Measurements from ENCODE around the gene USP5. TPM values are rescaled to one million over a fixed set of nuclear protein-coding genes. Genes with fewer than 3 reads are reported as not detected.

The USP5 gene
- total RNA-seq, 4 donors from 2014 or later: 50.6 to 60.0 (median 54.0) TPM

DNA sequence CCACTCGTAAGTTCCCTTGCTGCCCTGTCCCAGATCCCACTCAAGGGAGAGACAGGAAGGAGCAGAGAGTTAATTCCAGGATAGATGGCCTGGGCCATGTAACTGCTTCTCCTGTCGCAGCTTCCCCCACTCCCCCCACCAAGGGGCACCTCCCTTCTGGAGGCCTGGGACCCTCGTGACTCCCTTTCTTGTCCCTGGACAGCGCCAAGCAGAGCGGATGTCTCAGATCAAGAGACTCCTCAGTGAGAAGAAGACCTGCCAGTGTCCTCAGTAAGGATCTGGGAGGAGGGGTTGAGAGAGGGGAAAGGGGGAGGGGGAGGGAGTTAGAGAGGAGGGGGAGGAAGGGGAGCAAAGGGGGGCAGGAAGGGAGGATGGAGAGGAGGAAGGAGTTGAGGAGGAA, 33.3 kb upstream of the USP5 start:
- H3K9me3 ChIP-seq: no peaks in the 10 kb centered on the region
- H3K27me3 ChIP-seq: peaks cover 0 to 51% (median 3%) of the 10 kb centered on the region in 4 donors
- peaks cover 7 to 21% (median 7%) of the 10 kb centered on the region in 3 donors for H3K4me1 ChIP-seq
- no peak for TF ChIP-seq POLR2A (IDR thresholded peaks at IDR 0.05)
- TF ChIP-seq, protein P1, sequence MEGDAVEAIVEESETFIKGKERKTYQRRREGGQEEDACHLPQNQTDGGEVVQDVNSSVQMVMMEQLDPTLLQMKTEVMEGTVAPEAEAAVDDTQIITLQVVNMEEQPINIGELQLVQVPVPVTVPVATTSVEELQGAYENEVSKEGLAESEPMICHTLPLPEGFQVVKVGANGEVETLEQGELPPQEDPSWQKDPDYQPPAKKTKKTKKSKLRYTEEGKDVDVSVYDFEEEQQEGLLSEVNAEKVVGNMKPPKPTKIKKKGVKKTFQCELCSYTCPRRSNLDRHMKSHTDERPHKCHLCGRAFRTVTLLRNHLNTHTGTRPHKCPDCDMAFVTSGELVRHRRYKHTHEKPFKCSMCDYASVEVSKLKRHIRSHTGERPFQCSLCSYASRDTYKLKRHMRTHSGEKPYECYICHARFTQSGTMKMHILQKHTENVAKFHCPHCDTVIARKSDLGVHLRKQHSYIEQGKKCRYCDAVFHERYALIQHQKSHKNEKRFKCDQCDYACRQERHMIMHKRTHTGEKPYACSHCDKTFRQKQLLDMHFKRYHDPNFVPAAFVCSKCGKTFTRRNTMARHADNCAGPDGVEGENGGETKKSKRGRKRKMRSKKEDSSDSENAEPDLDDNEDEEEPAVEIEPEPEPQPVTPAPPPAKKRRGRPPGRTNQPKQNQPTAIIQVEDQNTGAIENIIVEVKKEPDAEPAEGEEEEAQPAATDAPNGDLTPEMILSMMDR (IDR thresholded peaks at IDR 0.05): no peak
- no peaks in the 10 kb centered on the region for H3K36me3 ChIP-seq
- H3K4me3 ChIP-seq: no peak overlapping the region
- no peak for DNase-seq
- 100% methylated on average over 1 of the region's 5 CpGs for WGBS, 2 donors
- no peak overlapping the region for H3K27ac ChIP-seq
- intact Hi-C loops (cut with DNase I): no loop called here

- 85 to 87% methylated on average over 12 to 13 of the region's 13 CpGs for WGBS, 2 donors
- H3K27ac ChIP-seq: no peak overlapping the region
- H3K4me3 ChIP-seq: no peak overlapping the region
- peaks cover 0 to 51% (median 5%) of the 10 kb centered on the region in 4 donors for H3K27me3 ChIP-seq
- intact Hi-C loops (cut with DNase I): no loop called here
- TF ChIP-seq, protein P1 (IDR thresholded peaks at IDR 0.05): no peak
- TF ChIP-seq POLR2A (IDR thresholded peaks at IDR 0.05): no peak
- no peaks in the 10 kb centered on the region for H3K36me3 ChIP-seq
- no peaks in the 10 kb centered on the region for H3K9me3 ChIP-seq
- H3K4me1 ChIP-seq: peaks cover 7 to 21% (median 7%) of the 10 kb centered on the region in 3 donors
- no peak for DNase-seq
Measured at GRCh38 chr12:6819106-6820030, 32.6 kb upstream of the USP5 start.

- Histone ChIP-seq H3K9me3 (no peaks in the 10 kb centered on the region), H3K27ac (no peak overlapping the region), H3K36me3 (no peaks in the 10 kb centered on the region), H3K4me1 (peaks cover 7 to 25% (median 7%) of the 10 kb centered on the region in 3 donors), H3K4me3 (no peak overlapping the region), H3K27me3 (peaks cover 0 to 52% (median 5%) of the 10 kb centered on the region in 4 donors)
- intact Hi-C loops (cut with DNase I): no loop called here
- DNase-seq: no peak
- 74 to 96% methylated on average over 2 to 3 of the region's 5 CpGs for WGBS, 2 donors
- TF ChIP-seq, protein P1 (IDR thresholded peaks at IDR 0.05): no peak
- TF ChIP-seq POLR2A (IDR thresholded peaks at IDR 0.05): no peak
Measured at GRCh38 chr12:6820166-6820565, 31.8 kb upstream of the USP5 start.

DNA sequence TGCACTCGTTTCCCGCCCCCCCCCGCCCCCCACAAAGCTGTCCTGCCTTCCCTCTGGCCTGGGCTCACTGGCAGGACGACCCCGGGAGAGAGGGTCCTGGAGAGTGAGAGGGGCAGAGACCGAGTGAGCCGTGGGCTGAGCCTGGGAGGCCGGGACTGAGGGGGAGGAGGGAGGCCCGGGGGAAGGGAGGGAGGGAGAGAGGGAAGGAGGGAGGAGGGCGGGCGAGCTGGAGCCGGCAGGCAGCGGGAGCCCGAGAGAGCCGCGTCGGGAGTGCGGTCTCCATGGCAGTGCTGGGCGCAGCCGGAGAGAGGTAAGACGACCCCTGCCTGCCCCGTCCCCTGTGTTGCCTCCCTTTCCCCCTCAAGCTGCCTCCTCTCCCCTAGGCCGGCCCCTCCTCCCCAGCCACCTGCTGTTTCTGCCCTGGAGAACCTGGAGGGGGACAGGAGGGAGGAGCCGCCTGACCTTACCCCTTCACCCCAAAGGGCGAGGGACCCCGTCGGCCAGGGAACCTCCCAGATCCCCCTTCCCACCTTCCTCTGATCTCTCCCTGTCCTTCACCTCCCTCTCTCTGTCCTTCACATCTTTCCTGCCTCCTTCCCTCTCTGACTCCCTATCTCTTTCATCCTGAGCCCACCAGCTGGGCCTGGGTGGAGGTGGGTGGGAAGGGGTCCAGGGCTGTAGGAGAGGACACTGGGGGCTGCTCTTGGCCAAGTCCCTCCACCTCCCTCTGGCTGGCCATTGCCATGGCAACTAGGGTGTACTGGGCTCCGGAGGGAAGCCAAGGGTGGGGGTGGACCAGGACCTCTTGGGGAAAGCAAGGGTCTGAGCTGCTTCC, 30.1 kb upstream of the USP5 start, which contains the start of gene GPR162:
TSS of gene GPR162 (plus strand) at position 231 of the 835 bp plus-strand sequence. CDS start 2,078 bp downstream, outside the sequence.
- intact Hi-C loops (cut with DNase I): no loop called here
- no peak for DNase-seq
- no peaks in the 10 kb centered on the region for H3K9me3 ChIP-seq
- peak within 1 kb of the TSS; percentile 16 to 59 (median 41) for H3K4me3 ChIP-seq
- peaks cover 7 to 35% (median 10%) of the 10 kb centered on the region in 3 donors for H3K4me1 ChIP-seq
- peaks cover 0 to 69% (median 5%) of the 10 kb centered on the region in 4 donors for H3K27me3 ChIP-seq
- WGBS, 2 donors: 2 to 7% methylated on average over 14 to 16 of the region's 28 CpGs
- no peaks in the 10 kb centered on the region for H3K36me3 ChIP-seq
- TF ChIP-seq POLR2A (IDR thresholded peaks at IDR 0.05): no peak
- TF ChIP-seq, protein P1 (IDR thresholded peaks at IDR 0.05): no peak
- peak within 1 kb of the TSS; percentile 27 to 66 (median 51) for H3K27ac ChIP-seq

All from esophagus squamous epithelium (tissue), 5 donors.